Measurements from ENCODE around the gene MTCL3.

DNA sequence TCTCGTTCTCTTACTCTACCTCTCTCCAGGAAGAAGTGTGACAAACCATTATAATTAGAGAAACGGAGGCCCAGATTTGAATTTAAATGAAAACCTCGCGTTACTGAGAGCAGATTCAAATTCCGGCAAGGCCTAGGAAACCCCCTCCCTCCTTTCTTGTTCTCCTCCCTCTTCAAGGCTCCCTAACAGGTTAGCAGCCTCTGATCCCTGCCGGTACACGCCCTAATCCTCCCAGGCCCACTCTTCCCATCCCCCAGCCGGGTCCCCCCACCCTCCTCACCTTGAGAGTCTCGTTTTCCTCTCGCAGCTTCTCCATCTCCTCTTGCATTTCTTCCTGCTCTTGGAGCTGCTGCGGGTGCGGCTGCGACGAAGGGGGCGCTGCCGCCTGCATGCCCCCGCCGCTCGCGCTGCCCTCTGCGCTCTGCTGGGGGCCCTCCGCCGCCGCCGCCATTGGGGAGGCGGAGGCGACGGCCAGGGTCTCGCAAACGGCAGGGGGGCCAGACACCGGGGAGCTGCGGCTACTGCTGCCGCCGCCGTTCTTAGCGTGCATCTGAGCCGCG lies 3.8 kb downstream of the MTCL3 start:
- TF ChIP-seq YY1 (IDR thresholded peaks at IDR 0.05; ENCODE audit: insufficient read depth, insufficient read length): no peak
- TF ChIP-seq ZNF274 (IDR thresholded peaks at IDR 0.05; ENCODE audit: low read depth, low read length): no peak

All from NT2/D1 (cell line).